Activated CD4-positive, alpha-beta T cell treated with anti-CD3 and anti-CD28 coated beads, Interleukin-2, amount 10 ng/mL, durations not matched to agents 24 days and 14 days (primary cell): ENCODE results near the gene STX18. TPM values are rescaled to one million over a fixed set of nuclear protein-coding genes. Genes with fewer than 3 reads are reported as not detected.

Source experiments
- DNase-seq: peaks from one replicate; pipeline ENCODE4 v3.0.0; 2022
- H3K27ac Mint-ChIP-seq: one replicate; pipeline ENCODE4 v1.8.0; 2022; ENCODE audit warnings: mild to moderate bottlenecking, mixed read lengths
- H3K27me3 Mint-ChIP-seq: one replicate; pipeline ENCODE4 v1.8.0; 2022; ENCODE audit warnings: mixed read lengths
- H3K36me3 Mint-ChIP-seq: one replicate; pipeline ENCODE4 v1.8.0; 2022; ENCODE audit warnings: low read depth, mild to moderate bottlenecking, mixed read lengths
- H3K4me1 Mint-ChIP-seq: one replicate; pipeline ENCODE4 v1.8.0; 2021; ENCODE audit warnings: mixed read lengths
- H3K4me3 Mint-ChIP-seq: one replicate; pipeline ENCODE4 v1.8.0; 2022; ENCODE audit warnings: mild to moderate bottlenecking, moderate library complexity, mixed read lengths
- H3K9me3 Mint-ChIP-seq: one replicate; pipeline ENCODE4 v1.8.0; 2021; ENCODE audit warnings: mixed read lengths
- intact Hi-C: fragments of 100-400 bp; cut with micrococcal nuclease; formaldehyde crosslinking; loops from one replicate; pipeline ENCODE4 v1.15.1; 2023
- total RNA-seq: library from RNA; stranded (reverse); gene quantifications from 2 replicates; pipeline ENCODE4 v1.2.3, GENCODE V29; 2022

STX18 gene
- total RNA-seq, 1 donor from 2014 or later: 35.6 TPM

DNA sequence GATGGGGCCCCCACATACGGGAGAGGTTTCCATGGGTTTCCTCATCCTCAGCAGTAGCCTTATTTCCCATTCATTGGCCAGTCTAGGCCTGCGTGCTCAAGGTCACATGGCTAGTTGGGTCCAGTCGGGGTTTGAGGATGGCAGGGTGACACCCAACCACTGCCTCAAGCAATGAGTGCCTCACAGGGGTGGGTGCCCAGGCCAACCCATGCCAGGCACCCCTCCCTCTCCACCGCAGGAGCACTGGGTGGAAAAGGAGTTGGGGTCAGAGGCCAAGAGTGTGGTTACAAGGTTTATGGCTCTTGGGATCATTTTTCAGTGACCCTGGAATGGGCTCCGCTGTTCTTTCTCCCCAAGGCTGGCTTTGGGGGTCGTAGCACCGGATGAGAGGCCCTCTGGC lies 151.8 kb downstream of the STX18 start:
- DNase-seq: no peak
- H3K36me3 Mint-ChIP-seq: no peaks in the 10 kb centered on the region
- H3K4me1 Mint-ChIP-seq: peaks cover 3% of the 10 kb centered on the region
- no peak overlapping the region for H3K4me3 Mint-ChIP-seq
- intact Hi-C loops: no loop called here
- no peaks in the 10 kb centered on the region for H3K9me3 Mint-ChIP-seq
- H3K27ac Mint-ChIP-seq: no peak overlapping the region
- H3K27me3 Mint-ChIP-seq: peaks cover 22% of the 10 kb centered on the region

DNA sequence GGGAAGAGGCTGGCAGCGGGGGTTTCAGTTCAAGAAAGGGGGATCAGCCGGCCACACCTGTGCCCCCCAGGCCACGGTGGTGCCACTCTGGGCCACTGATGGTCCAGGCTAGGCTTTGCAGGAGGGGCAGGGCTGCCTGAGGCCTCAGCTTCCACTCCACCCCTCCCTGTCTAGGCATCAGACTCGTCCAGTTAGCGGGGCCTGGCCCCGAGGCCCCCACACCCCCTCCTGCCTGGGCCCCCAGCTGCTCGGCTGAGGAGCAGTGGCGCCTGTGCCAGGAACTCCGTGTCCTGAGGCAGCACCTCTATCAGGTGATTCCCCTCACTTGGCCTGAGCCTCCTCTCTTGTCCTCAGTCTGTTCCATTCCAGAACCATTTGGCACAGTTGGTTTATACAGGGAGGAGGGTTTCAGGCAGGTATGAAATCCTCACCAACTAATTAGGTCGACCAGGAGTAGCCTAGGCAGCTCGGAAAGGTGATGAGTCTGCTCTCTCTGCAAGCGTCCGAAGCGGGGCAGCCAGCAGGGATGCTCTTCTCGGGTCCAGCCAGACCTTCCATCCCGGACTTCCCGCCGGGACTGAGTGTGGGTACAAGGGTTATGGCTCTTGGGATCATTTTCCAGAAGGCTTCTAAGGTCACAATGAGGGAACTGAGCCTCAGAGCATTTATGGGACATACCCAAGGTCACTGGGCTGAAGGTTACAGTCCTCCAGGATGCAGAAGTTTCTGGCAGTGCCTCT lies 152.8 kb downstream of the STX18 start:
- Mint-ChIP-seq H3K4me3 (no peak overlapping the region), H3K4me1 (peaks cover 3% of the 10 kb centered on the region), H3K27me3 (peaks cover 33% of the 10 kb centered on the region), H3K27ac (no peak overlapping the region), H3K36me3 (no peaks in the 10 kb centered on the region), H3K9me3 (no peaks in the 10 kb centered on the region)
- no peak for DNase-seq
- intact Hi-C loops: no loop called here

DNA sequence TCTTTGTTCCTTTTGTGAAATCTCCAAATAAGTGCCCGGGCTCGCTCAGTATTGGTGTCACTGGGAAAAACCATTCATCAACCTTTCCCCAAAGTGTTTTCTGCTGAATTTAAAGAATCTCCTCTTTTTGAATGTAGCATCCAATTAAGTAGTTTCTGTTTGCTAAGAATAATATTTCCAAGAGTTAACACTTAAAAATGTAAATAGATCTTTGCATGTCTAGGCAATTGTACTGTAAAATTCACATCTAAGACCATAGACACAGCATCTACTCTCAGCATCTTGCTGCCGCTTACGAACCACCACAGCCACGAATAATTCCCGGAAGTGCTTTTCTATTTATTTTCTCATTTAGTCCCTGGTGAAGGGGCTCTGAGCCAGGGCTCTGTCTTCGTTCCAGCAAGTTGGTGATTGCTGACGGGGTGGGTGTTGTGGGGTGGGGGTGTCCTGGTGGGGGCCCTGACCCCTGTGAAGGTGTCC lies 153.5 kb downstream of the STX18 start:
- intact Hi-C loops: no loop called here
- H3K4me1 Mint-ChIP-seq: peaks cover 3% of the 10 kb centered on the region
- no peaks in the 10 kb centered on the region for H3K9me3 Mint-ChIP-seq
- H3K36me3 Mint-ChIP-seq: no peaks in the 10 kb centered on the region
- peaks cover 37% of the 10 kb centered on the region for H3K27me3 Mint-ChIP-seq
- DNase-seq: no peak
- peak overlapping the region; percentile 64 for H3K4me3 Mint-ChIP-seq
- no peak overlapping the region for H3K27ac Mint-ChIP-seq

DNA sequence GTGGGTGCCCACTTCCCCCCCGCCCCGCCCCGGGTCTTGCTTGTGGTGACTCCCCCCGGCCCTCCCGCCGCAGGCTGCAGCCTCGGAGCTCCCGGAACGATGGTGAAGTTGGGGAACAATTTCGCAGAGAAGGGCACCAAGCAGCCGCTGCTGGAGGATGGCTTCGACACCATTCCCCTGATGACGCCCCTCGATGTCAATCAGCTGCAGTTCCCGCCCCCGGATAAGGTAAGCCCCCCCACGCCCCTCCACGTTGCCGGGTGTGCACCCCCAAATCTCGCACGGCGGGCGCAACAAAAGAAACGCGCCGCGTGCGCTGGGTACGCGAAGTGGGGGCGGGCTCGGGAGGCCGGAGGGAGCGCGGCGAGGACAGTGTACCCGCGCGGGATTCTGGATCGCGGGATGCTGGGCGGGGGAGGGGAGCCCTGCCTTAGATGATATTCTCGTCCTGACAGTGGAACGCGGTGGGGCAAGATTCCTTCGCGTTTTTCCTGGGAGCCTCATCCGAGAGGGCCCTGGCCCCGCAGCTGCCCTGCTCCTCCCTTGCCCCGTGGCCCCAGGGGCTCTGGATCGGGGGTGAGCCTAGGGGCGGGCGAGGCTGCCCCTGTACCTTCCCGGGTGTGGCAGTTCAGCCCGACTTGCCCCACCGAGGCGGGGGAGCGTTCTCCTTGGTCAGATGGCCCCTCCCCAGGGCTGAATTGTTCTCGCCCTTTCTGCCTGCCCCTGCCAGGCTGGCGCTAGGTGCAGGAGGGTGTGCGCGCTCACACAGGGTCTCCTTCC lies 154.1 kb downstream of the STX18 start:
- Mint-ChIP-seq H3K36me3 (no peaks in the 10 kb centered on the region), H3K4me3 (peak overlapping the region; percentile 64), H3K27me3 (peaks cover 40% of the 10 kb centered on the region), H3K4me1 (peaks cover 3% of the 10 kb centered on the region), H3K9me3 (no peaks in the 10 kb centered on the region), H3K27ac (no peak overlapping the region)
- DNase-seq: no peak
- intact Hi-C loops: no loop called here

DNA sequence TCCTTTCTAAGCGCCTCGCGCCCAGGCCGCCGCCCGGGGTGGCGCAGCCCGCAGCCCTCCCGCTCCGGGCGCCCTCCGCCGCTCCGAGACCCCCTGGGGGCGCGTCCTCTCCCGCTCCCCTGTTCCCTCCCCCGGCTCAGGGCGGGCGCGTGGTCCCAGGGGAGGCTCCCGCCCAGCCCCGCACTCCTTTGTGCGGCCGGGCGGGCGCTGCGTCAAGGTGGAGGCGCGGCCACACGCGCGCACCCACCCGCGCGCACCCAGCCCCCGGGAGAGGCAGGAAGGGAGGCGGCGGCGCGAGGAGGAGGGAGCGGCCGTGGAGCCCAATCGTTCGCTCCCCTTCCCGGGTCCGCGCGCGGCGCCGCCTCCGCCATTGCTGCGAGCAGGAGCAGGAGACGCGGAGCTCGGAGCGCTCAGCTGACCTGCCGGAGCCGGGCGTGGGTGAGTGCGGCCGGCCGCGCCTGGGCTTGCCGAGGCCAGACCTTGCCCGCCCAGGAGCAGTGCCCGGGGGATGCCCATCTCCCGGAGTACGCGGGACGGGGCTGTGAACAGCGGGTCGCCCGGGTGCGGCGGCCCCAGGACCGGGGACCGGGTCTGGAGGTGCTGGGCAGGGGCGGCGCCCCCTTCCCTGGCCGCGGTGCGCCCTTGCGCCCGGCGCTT lies 155.0 kb downstream of the STX18 start, which contains the start of gene NSG1:
Gene NSG1, plus strand, starts transcription at position 367 of the 657 bp plus-strand sequence. CDS start 528 bp downstream, outside the sequence.
- H3K9me3 Mint-ChIP-seq: no peaks in the 10 kb centered on the region
- H3K4me1 Mint-ChIP-seq: peaks cover 3% of the 10 kb centered on the region
- DNase-seq: peak; percentile 80
- peaks cover 48% of the 10 kb centered on the region for H3K27me3 Mint-ChIP-seq
- H3K4me3 Mint-ChIP-seq: peak within 1 kb of the TSS; percentile 79
- no peak within 1 kb of the TSS for H3K27ac Mint-ChIP-seq
- H3K36me3 Mint-ChIP-seq: no peaks in the 10 kb centered on the region
- intact Hi-C loops: no loop called here

DNA sequence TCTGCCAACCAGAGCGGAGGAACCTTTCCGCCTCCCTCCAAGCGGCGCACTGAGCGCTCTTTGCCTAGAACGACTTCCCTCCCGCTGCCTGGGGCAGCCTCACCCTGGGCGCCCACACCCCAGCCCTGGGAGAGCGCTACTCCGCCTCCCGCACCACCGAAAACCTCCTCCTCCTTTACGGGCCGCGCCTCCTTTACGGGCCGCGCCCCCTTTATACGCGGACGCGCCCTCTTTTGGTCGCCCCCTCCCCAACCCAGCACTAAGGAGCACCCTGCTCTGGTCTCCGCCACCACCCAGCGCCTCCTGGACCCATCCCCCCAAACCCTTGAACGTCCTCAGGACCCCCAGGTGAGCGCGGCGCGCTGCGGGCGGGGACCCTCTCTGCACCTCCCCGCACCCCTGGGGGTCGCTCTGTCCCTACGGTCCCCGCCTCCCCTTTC lies 155.5 kb downstream of the STX18 start:
- Mint-ChIP-seq H3K9me3 (no peaks in the 10 kb centered on the region), H3K4me1 (peaks cover 3% of the 10 kb centered on the region), H3K4me3 (peak overlapping the region; percentile 79), H3K27me3 (peaks cover 49% of the 10 kb centered on the region), H3K36me3 (no peaks in the 10 kb centered on the region), H3K27ac (no peak overlapping the region)
- peak; percentile 70 for DNase-seq
- intact Hi-C loops: no loop called here

DNA sequence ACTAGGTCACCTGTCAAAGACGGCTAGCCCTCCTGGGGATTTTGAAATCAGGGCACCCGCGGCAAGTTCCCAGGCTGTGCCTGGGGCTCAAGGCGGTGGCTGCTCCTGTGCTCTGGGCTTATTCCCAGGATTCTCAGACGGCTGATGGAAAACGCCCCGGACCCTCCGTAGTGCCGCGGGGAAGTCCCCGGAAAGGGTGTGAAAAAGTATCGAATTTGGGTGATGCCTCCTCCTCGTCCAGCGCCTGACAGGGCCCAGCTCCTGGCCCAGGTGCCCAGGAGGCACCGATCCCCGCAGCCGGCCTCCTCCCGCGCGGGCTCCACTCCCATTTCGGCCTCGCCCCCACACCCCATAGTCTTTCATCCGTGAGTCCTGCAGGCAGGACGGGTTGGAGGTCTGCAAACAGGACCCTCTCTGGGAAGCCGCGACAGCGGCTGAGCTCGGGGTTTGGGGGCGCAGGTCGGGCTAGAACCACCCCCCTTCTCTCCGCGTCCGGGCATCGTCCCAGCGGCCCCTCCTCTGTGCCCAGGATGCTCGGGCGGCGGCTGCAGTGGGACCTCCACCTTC lies 156.0 kb downstream of the STX18 start:
- Mint-ChIP-seq H3K36me3 (no peaks in the 10 kb centered on the region), H3K27ac (no peak overlapping the region), H3K4me1 (peaks cover 3% of the 10 kb centered on the region), H3K27me3 (peaks cover 54% of the 10 kb centered on the region), H3K4me3 (peak overlapping the region; percentile 79), H3K9me3 (no peaks in the 10 kb centered on the region)
- no peak for DNase-seq
- intact Hi-C loops: no loop called here

DNA sequence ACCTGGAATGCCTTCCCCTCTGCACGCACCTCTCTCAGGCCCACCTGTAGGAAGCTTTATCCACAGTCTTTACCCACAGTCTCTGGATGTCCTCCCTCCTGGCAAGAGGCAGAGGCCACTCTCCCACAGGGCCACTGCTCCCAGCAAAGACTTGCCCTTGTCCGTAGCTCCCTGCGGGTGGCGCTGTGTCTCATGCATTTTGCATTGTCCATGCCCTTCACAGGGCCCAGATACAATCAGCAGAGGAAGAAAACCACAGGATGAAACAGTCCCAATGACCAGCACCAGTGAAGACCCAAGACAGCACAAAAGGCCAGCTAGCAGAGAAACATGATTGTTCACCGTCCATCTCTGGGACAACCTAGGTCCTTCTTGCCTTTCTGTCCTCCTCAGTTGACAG lies 157.0 kb downstream of the STX18 start:
- Mint-ChIP-seq H3K27ac (no peak overlapping the region), H3K36me3 (no peaks in the 10 kb centered on the region), H3K4me1 (peaks cover 3% of the 10 kb centered on the region), H3K27me3 (peaks cover 54% of the 10 kb centered on the region), H3K9me3 (no peaks in the 10 kb centered on the region), H3K4me3 (peak overlapping the region; percentile 18)
- DNase-seq: peak; percentile 59
- intact Hi-C loops: no loop called here

DNA sequence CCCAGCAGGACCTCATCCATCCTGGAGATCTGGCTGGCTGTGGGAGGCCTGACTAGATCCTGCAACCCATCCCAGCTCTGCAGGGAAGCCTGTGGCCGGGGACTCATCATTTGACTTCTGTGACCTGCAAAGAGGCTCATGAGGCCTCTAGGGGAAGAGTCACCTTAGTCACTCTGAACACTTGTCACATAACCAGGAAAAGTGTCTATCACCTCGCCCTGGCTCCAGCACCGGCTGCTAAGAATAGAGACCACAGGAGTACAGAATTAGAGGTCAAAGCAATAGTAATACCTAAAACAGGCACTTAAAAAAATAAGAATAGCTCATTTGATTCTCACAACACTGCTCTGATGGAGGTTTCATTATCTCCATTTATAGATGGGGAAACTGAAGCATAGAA lies 158.8 kb downstream of the STX18 start:
- Mint-ChIP-seq H3K27me3 (peaks cover 46% of the 10 kb centered on the region), H3K9me3 (no peaks in the 10 kb centered on the region), H3K27ac (no peak overlapping the region), H3K4me3 (no peak overlapping the region), H3K36me3 (no peaks in the 10 kb centered on the region), H3K4me1 (peaks cover 3% of the 10 kb centered on the region)
- no peak for DNase-seq
- intact Hi-C loops: no loop called here

DNA sequence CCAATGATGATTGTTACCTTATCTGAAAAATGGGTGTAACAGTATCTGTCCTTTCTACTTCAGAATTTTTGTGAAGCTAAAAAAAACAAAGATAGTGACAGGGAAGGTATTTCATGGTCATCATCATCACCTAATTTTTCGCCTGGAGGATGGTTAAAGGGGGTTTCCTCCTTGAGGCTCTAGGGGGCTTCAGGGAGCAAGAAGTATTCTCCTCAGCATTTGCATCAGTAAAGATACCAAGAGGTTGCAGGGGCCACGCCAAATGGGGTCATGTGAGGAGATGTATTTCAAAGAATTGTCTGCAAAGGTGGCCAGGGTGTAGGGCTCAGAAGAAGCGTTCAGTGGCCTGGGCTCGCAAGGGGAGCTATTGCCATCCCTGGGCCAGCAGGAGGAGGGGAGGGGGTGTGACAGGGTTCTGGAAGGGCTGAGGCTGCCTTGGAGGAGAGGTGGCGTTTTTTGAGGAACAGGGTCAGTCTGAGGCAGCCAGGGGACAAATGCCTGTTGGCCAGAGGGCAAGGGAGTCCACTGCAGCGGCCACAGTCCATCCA lies 162.2 kb downstream of the STX18 start:
- Mint-ChIP-seq H3K9me3 (no peaks in the 10 kb centered on the region), H3K27ac (no peak overlapping the region), H3K4me1 (no peaks in the 10 kb centered on the region), H3K27me3 (peaks cover 34% of the 10 kb centered on the region), H3K4me3 (no peak overlapping the region), H3K36me3 (no peaks in the 10 kb centered on the region)
- no peak for DNase-seq
- intact Hi-C loops: no loop called here

DNA sequence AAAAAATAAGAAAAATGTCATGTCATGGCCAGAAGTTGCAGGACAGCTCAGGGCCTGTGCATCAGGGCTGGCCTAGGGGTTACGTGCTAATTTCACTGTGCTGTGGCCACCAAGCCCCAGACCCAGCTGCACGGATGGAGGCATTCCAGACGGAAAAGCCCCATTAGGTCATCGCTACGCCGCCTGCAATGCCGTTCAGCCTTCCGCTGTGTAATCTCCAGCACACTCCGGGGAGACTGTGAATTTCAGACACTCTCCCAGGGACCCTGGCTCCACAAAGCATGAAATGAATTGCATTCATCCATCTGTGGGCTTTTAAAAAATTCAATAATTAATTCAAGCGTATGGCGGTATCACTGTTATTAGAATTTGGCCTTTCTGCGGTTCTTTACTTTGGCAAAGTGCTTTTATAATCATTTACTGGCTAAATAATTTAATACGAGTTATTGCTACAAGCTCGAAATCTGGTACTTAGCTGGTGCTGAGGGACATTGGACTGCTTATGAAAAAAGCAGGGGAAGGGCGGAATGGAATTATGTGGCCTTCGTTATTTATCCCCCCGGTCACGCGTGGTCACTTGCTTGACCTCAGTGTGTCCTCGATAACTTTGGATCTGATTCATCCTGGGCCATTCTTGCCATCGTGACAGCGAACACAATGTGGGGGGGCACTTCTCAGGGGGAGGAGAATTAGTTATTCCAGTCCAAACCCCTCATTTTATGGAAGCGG lies 164.0 kb downstream of the STX18 start:
- Mint-ChIP-seq H3K27ac (no peak overlapping the region), H3K4me3 (no peak overlapping the region), H3K4me1 (no peaks in the 10 kb centered on the region), H3K9me3 (peaks cover 3% of the 10 kb centered on the region), H3K36me3 (no peaks in the 10 kb centered on the region), H3K27me3 (peaks cover 22% of the 10 kb centered on the region)
- DNase-seq: no peak
- intact Hi-C loops: no loop called here

DNA sequence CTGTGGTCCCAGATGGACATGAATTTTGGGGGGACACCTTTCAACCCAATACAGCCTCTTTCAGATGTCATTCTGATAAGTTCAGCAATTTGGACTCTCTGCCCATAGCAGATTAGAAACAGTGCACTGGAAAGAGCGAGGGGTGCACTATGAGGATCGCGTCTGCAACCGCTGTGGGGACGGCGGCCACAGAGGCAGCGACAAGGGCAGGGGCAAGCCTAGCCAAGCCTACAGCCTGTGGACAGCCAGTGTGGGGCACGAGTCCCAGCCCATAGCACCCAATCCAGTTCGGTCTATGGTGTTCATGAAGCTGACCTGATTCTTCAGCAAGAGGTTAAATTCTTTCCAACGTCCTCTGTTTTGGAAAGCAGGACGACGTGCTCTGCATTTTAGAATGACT lies 164.7 kb downstream of the STX18 start:
- H3K4me3 Mint-ChIP-seq: no peak overlapping the region
- H3K4me1 Mint-ChIP-seq: no peaks in the 10 kb centered on the region
- no peak overlapping the region for H3K27ac Mint-ChIP-seq
- DNase-seq: no peak
- H3K36me3 Mint-ChIP-seq: no peaks in the 10 kb centered on the region
- intact Hi-C loops: no loop called here
- H3K9me3 Mint-ChIP-seq: peaks cover 3% of the 10 kb centered on the region
- H3K27me3 Mint-ChIP-seq: peaks cover 16% of the 10 kb centered on the region

DNA sequence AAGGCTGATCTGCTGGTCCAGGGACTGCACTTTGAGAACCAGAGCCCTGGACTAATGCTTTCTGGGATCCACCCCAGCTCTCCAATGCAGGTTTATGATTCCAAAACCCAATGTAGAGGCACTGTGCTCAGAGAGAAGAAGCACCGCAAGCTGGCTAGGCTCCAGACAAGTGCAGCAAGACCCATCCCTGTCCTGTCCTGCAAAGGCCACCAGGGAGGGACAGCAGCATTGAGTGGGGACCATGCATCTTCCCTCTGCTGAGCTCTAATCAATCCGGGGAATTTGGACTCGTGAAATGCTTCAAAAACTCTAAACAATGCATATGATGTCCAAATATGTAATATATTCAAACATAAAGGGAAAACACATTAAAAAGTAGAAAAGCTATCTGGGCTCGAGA lies 165.8 kb downstream of the STX18 start:
- H3K27ac Mint-ChIP-seq: no peak overlapping the region
- no peak for DNase-seq
- peaks cover 3% of the 10 kb centered on the region for H3K9me3 Mint-ChIP-seq
- no peaks in the 10 kb centered on the region for H3K36me3 Mint-ChIP-seq
- no peaks in the 10 kb centered on the region for H3K4me1 Mint-ChIP-seq
- no peak overlapping the region for H3K4me3 Mint-ChIP-seq
- peaks cover 9% of the 10 kb centered on the region for H3K27me3 Mint-ChIP-seq
- intact Hi-C loops: no loop called here
